Measurements from ENCODE around the gene KIAA0232. TPM values are rescaled to one million over a fixed set of nuclear protein-coding genes. Genes with fewer than 3 reads are reported as not detected.
A peak's percentile ranks its signal among the peaks of the same experiment; 100 is the strongest.
"Not testable (repeated sequence)": the region's sequence is repeated elsewhere in the genome, so short reads cannot be mapped to it uniquely, and the experiment has no call there.

The KIAA0232 gene
- total and polyA plus RNA-seq, 4 donors: 7.9 to 38.8 (median 20.6) TPM

GRCh38 chr4:6889736-6890324 is 107.3 kb downstream of the KIAA0232 start:
- Histone ChIP-seq H3K4me1 (ENCODE audit: control insufficient read depth in 1 of 2, insufficient read depth in 2 of 2, low read length in 2 of 2) (no peaks in the 10 kb centered on the region), H3K4me3 (ENCODE audit: low read length in 2 of 2) (no peak overlapping the region), H3K9me3 (ENCODE audit: control insufficient read depth, low read length) (no peaks in the 10 kb centered on the region), H3K27me3 (ENCODE audit: control insufficient read depth in 1 of 2, insufficient read depth in 2 of 2, low read length in 1 of 2) (no peaks in the 10 kb centered on the region), H3K36me3 (ENCODE audit: control insufficient read depth in 1 of 2, insufficient read depth in 2 of 2, low read length in 1 of 2) (no peaks in the 10 kb centered on the region), H3K27ac (ENCODE audit: low read depth in 1 of 2, low read length in 2 of 2) (no peak overlapping the region)
- DNase-seq (peak in 1 of 2 donors; percentile 55), ATAC-seq (ENCODE audit: low FRiP score) (no peak)
- intact Hi-C loops (cut with DNase I): no loop called here
- 91 to 94% methylated on average over 15 of the region's 15 CpGs for WGBS, 2 donors

DNA sequence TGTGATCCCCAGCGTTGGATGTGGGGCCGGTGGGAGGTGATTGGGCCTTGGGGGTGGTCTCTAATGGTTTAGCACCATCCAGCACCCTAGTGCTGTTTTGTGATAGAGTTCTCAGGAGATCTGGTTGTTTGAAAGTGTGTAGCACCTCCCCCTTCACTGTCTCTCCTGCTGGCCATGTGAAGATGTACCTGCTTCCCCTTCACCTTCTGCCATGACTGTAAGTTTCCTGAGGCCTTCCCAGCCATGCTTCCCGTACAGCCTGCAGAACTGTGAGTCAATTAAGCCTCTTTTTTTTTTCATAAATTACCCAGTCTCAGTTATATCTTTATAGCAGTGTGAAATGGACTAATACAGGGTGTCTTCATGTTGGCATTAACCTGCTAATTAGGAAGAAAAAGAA is 107.8 kb downstream of the KIAA0232 start:
- H3K36me3 ChIP-seq (ENCODE audit: control insufficient read depth in 1 of 2, insufficient read depth in 2 of 2, low read length in 1 of 2): no peaks in the 10 kb centered on the region
- intact Hi-C loops (cut with DNase I): no loop called here
- ATAC-seq (ENCODE audit: low FRiP score): no peak
- 87 to 96% methylated on average over 3 of the region's 3 CpGs for WGBS, 2 donors
- no peaks in the 10 kb centered on the region for H3K27me3 ChIP-seq (ENCODE audit: control insufficient read depth in 1 of 2, insufficient read depth in 2 of 2, low read length in 1 of 2)
- H3K27ac ChIP-seq (ENCODE audit: low read depth in 1 of 2, low read length in 2 of 2): no peak overlapping the region
- H3K4me3 ChIP-seq (ENCODE audit: low read length in 2 of 2): no peak overlapping the region
- H3K4me1 ChIP-seq (ENCODE audit: control insufficient read depth in 1 of 2, insufficient read depth in 2 of 2, low read length in 2 of 2): no peaks in the 10 kb centered on the region
- no peaks in the 10 kb centered on the region for H3K9me3 ChIP-seq (ENCODE audit: control insufficient read depth, low read length)
- no peak for DNase-seq

DNA sequence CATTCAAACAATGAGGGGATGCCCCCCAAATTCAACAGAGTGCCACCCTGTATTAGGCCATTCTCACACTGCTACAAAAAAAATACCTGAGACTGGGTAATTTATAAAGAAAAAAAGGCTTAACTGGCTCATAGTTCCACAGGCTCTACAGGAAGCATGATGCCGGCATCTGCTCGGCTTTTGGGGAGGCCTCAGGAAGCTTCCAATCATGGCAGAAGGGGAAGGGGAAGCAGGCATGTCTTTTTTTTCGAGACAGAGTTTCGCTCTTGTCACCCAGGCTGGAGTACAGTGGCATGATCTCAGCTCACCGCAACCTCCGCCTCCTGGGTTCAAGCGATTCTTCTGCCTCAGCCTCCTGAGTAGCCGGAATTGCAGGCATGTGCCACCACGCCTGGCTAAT is 108.4 kb downstream of the KIAA0232 start:
- WGBS, 2 donors: 94 to 97% methylated on average over 9 of the region's 9 CpGs
- ATAC-seq (ENCODE audit: low FRiP score): not testable (repeated sequence)

GRCh38 chr4:6891436-6892170 is 109.1 kb downstream of the KIAA0232 start:
- no peaks in the 10 kb centered on the region for H3K4me1 ChIP-seq (ENCODE audit: control insufficient read depth in 1 of 2, insufficient read depth in 2 of 2, low read length in 2 of 2)
- no peaks in the 10 kb centered on the region for H3K36me3 ChIP-seq (ENCODE audit: control insufficient read depth in 1 of 2, insufficient read depth in 2 of 2, low read length in 1 of 2)
- H3K4me3 ChIP-seq (ENCODE audit: low read length in 2 of 2): no peak overlapping the region
- no peak overlapping the region for H3K27ac ChIP-seq (ENCODE audit: low read depth in 1 of 2, low read length in 2 of 2)
- H3K9me3 ChIP-seq (ENCODE audit: control insufficient read depth, low read length): no peaks in the 10 kb centered on the region
- ATAC-seq (ENCODE audit: low FRiP score): no peak
- 88 to 93% methylated on average over 10 of the region's 10 CpGs for WGBS, 2 donors
- intact Hi-C loops (cut with DNase I): no loop called here
- no peak for DNase-seq
- H3K27me3 ChIP-seq (ENCODE audit: control insufficient read depth in 1 of 2, insufficient read depth in 2 of 2, low read length in 1 of 2): no peaks in the 10 kb centered on the region

More for the DNA sequence above, 108.4 kb downstream of the KIAA0232 start:
- H3K9me3 ChIP-seq (ENCODE audit: control insufficient read depth, low read length); intact Hi-C loops (cut with DNase I); DNase-seq; H3K27me3 ChIP-seq (ENCODE audit: control insufficient read depth in 1 of 2, insufficient read depth in 2 of 2, low read length in 1 of 2); H3K4me1 ChIP-seq (ENCODE audit: control insufficient read depth in 1 of 2, insufficient read depth in 2 of 2, low read length in 2 of 2); H3K4me3 ChIP-seq (ENCODE audit: low read length in 2 of 2); H3K36me3 ChIP-seq (ENCODE audit: control insufficient read depth in 1 of 2, insufficient read depth in 2 of 2, low read length in 1 of 2); H3K27ac ChIP-seq (ENCODE audit: low read depth in 1 of 2, low read length in 2 of 2): not testable (repeated sequence)

DNA sequence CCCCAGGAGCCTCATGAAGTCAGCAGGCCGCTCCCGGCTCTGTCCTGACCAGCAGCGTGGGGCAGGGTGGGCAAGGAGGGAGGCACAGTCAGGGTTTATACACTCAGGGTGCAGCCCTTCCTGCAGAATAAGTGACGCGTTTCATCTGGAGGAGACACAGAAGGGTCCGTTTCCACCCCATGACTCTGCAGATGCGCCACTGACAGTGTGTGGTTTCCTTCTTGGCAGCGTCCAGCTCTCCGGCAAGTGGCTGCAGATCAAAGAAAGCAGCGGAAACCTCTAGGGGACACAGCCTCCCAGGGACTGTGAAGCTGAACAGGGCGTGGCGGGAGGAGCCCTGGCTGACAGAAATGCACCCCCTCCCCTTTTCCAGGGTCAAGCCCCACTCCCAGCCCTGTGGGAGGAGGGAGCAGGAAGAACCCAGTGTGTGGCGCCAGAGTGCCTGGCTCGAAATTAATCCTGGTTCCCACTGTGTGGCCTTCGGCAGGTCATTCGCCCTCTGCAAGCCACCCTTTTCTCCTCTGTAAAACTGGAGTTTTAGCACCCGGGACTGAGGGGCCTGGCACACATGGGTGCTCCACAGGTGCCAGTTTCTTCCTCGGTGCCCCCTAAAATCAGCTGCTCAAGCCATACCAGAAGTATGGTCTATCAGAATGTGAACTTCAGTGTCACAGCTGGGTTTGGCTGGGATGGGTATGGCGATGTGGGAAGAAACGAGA is 109.8 kb downstream of the KIAA0232 start:
- Histone ChIP-seq H3K4me3 (ENCODE audit: low read length in 2 of 2) (no peak overlapping the region), H3K27ac (ENCODE audit: low read depth in 1 of 2, low read length in 2 of 2) (no peak overlapping the region)
- 69 to 73% methylated on average over 20 of the region's 20 CpGs for WGBS, 2 donors

GRCh38 chr4:6892909-6893202 is 110.3 kb downstream of the KIAA0232 start:
- Histone ChIP-seq H3K36me3 (ENCODE audit: control insufficient read depth in 1 of 2, insufficient read depth in 2 of 2, low read length in 1 of 2) (no peaks in the 10 kb centered on the region), H3K4me3 (ENCODE audit: low read length in 2 of 2) (no peak overlapping the region), H3K27me3 (ENCODE audit: control insufficient read depth in 1 of 2, insufficient read depth in 2 of 2, low read length in 1 of 2) (no peaks in the 10 kb centered on the region), H3K9me3 (ENCODE audit: control insufficient read depth, low read length) (no peaks in the 10 kb centered on the region), H3K4me1 (ENCODE audit: control insufficient read depth in 1 of 2, insufficient read depth in 2 of 2, low read length in 2 of 2) (no peaks in the 10 kb centered on the region), H3K27ac (ENCODE audit: low read depth in 1 of 2, low read length in 2 of 2) (no peak overlapping the region)
- intact Hi-C loops (cut with DNase I): no loop called here
- DNase-seq (no peak), ATAC-seq (ENCODE audit: low FRiP score) (no peak)
- 77 to 83% methylated on average over 6 of the region's 6 CpGs for WGBS, 2 donors

More for the DNA sequence above, 109.8 kb downstream of the KIAA0232 start:
- Histone ChIP-seq H3K36me3 (ENCODE audit: control insufficient read depth in 1 of 2, insufficient read depth in 2 of 2, low read length in 1 of 2) (no peaks in the 10 kb centered on the region), H3K27me3 (ENCODE audit: control insufficient read depth in 1 of 2, insufficient read depth in 2 of 2, low read length in 1 of 2) (no peaks in the 10 kb centered on the region), H3K9me3 (ENCODE audit: control insufficient read depth, low read length) (no peaks in the 10 kb centered on the region), H3K4me1 (ENCODE audit: control insufficient read depth in 1 of 2, insufficient read depth in 2 of 2, low read length in 2 of 2) (no peaks in the 10 kb centered on the region)
- DNase-seq: peak in 1 of 2 donors; percentile 76
- peak; percentile 56 for ATAC-seq (ENCODE audit: low FRiP score)
- intact Hi-C loops (cut with DNase I): no loop called here

DNA sequence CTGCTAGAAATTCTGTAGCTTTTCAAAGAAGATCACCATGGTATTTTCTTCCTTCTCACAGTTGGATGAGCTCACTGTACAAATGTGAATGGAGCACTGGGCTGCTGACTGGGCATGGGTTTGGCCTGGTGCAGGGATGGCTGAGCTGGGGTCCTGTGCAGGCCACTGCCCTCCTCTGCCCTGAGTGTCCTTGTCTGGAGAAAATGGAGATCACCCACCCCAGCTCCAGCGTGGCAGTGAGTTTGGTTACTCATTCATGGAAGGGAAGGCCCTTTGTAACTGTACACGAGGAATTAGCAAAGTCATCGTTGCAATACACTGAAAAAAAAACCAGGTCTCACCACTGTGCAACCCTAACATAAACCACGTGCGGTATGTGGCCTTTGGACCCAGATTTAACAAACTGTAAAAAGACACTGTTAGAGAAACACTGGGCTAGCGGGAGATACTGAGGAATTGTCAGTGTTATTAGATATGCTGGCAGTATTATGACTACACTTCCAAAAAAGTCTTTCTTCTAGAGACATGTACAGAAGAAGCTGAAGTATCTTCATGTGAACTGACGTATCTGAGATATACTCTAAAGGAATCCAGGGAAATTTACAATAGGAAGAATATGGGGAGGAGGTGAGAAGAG is 111.0 kb downstream of the KIAA0232 start:
- ATAC-seq (ENCODE audit: low FRiP score): no peak
- Histone ChIP-seq H3K27ac (ENCODE audit: low read depth in 1 of 2, low read length in 2 of 2) (no peak overlapping the region), H3K4me1 (ENCODE audit: control insufficient read depth in 1 of 2, insufficient read depth in 2 of 2, low read length in 2 of 2) (no peaks in the 10 kb centered on the region), H3K4me3 (ENCODE audit: low read length in 2 of 2) (no peak overlapping the region), H3K36me3 (ENCODE audit: control insufficient read depth in 1 of 2, insufficient read depth in 2 of 2, low read length in 1 of 2) (no peaks in the 10 kb centered on the region), H3K9me3 (ENCODE audit: control insufficient read depth, low read length) (no peaks in the 10 kb centered on the region), H3K27me3 (ENCODE audit: control insufficient read depth in 1 of 2, insufficient read depth in 2 of 2, low read length in 1 of 2) (no peaks in the 10 kb centered on the region)
- 75 to 81% methylated on average over 7 of the region's 7 CpGs for WGBS, 2 donors
- DNase-seq: no peak
- intact Hi-C loops (cut with DNase I): no loop called here

DNA sequence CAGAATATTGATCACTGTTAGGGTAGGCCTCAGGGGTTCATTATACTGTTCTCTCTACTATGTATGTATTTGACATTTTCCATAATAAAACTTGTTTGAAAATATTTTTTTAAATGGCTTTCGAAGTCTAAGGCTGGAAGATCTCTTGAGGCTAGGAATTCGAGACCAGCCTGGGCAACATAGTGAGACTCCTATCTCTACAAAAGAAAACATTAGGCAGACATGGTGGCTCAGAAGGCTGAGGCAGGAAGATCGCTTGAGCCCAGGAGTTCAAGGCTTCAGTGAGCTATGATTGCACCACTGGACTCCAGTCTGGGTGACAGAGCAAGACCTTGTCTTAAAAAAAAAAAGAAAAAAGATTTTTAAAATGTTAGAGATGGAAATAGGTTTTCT is 111.6 kb downstream of the KIAA0232 start:
- intact Hi-C loops (cut with DNase I): no loop called here
- no peaks in the 10 kb centered on the region for H3K36me3 ChIP-seq (ENCODE audit: control insufficient read depth in 1 of 2, insufficient read depth in 2 of 2, low read length in 1 of 2)

More for the DNA sequence above, 111.6 kb downstream of the KIAA0232 start:
- ATAC-seq (ENCODE audit: low FRiP score) (no peak), DNase-seq (no peak)
- Histone ChIP-seq H3K4me3 (ENCODE audit: low read length in 2 of 2) (no peak overlapping the region), H3K9me3 (ENCODE audit: control insufficient read depth, low read length) (no peaks in the 10 kb centered on the region), H3K27me3 (ENCODE audit: control insufficient read depth in 1 of 2, insufficient read depth in 2 of 2, low read length in 1 of 2) (no peaks in the 10 kb centered on the region), H3K4me1 (ENCODE audit: control insufficient read depth in 1 of 2, insufficient read depth in 2 of 2, low read length in 2 of 2) (no peaks in the 10 kb centered on the region), H3K27ac (ENCODE audit: low read depth in 1 of 2, low read length in 2 of 2) (no peak overlapping the region)
- 91 to 93% methylated on average over 3 of the region's 3 CpGs for WGBS, 2 donors

Data from aorta (tissue), 5 donors.